Measurements from ENCODE around the gene ADH7.
"Not testable (repeated sequence)": the region's sequence is repeated elsewhere in the genome, so short reads cannot be mapped to it uniquely, and the experiment has no call there.

The ADH7 gene

DNA sequence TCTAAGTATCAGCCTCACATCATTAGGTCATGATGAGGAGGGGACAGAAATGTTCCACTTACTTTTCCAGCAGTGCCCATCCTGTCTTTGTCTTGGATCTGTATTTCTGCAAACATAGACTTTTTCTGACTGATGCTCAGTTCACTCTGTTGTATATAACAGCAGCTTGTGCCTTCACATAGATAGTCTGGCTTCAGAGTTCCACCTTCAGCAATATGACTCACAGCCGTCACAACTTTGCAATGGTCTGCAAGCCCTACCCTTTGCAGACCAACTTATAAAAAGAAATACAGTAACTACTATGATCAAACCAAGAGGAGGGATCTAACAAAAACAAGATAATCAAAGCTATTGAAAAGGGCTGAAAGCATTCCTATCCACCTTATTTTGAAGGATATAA is at the start of gene ADH7:
ADH7 (minus strand) TSS at position 189 of the 400 bp plus-strand sequence; CDS start at position 80, 109 bp downstream.
- FAIRE-seq = no peak

DNA sequence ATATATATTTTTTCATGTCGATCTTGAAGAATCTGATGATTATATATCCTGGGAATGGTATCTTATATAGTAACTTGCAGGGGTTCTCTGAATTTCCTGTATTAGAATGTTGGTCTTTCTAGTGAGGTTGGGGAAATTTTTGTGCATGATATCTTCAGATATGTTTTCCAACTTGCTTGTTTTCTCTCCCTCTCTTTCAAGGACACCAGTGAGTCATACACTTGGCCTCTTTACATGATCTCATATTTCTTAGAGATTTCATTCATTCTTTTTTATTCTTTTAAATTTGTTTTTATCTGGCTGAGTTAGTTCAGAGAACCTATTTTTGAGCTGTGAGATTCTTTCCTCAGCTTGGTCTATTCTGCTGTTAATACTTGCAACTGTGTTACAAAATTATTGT is 48.5 kb upstream of the ADH7 start:
- FAIRE-seq = no peak

DNA sequence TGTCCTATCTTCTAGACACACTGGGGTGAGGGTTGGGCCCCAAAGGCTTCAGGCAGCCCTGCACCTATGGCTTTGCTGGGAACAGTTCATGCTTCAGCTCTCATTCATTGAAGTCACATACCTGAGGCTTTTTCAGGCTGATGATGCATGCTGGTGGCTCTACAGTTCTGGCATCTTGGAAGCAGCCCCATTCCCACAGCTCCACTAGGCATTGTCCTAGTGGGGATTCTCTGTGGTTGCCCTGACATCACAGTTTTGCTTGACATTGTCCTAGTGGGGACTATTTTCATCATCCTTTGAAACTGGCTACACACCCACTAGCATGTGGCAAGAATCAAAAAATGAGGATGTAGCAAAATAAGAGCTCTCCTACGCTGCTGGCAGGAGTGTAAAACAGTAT is 38.0 kb upstream of the ADH7 start:
- no peak for FAIRE-seq

GRCh38 chr4:99471896-99472295 is 36.8 kb upstream of the ADH7 start:
- no peak for FAIRE-seq

GRCh38 chr4:99471349-99471748 is 36.2 kb upstream of the ADH7 start:
- FAIRE-seq = no peak

DNA sequence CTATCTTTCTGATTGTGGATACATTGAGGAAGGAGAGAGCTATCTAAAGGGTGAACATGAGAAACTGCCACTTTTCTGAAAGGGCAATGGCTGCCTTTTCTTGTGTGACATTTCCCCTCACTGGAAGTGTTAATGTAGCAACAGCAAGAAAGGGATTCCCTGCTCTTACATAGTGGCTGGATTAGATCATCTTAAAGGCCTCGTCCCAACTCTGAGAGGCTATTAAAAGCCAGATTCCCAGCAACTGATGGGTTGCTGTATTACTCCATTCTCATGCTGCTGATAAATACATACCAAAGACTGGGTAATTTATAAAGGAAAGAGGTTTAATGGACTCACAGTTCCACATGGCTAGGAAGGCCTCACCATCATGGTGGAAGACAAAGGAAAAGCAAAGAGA is 33.7 kb upstream of the ADH7 start:
- FAIRE-seq = no peak

DNA sequence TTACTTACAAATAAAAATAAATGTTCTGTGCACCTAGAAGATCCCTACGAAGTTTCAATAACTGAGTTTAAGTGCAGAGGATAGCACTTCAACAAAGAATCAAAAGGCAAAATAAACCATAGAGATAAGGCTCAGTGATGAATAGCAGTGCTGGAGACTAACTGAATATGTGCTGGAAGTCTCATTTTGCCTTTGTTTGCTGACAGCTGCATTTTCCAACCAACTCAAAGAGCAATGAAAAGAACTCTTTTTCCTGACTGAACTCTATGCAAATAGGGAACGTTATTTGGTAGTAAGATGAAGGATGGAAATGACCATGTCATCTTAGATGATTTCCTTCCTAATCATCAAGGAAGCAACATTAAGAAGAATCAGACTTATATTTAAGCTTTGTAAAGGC is 32.7 kb upstream of the ADH7 start:
- FAIRE-seq = no peak

- FAIRE-seq = no peak
These were observed 28.4 kb upstream of the ADH7 start for GRCh38 chr4:99463566-99463965.

- FAIRE-seq = peak; percentile 76
These were observed 27.8 kb upstream of the ADH7 start for GRCh38 chr4:99462875-99463464.

- FAIRE-seq = no peak
These were observed 26.7 kb upstream of the ADH7 start for GRCh38 chr4:99461623-99462401.

DNA sequence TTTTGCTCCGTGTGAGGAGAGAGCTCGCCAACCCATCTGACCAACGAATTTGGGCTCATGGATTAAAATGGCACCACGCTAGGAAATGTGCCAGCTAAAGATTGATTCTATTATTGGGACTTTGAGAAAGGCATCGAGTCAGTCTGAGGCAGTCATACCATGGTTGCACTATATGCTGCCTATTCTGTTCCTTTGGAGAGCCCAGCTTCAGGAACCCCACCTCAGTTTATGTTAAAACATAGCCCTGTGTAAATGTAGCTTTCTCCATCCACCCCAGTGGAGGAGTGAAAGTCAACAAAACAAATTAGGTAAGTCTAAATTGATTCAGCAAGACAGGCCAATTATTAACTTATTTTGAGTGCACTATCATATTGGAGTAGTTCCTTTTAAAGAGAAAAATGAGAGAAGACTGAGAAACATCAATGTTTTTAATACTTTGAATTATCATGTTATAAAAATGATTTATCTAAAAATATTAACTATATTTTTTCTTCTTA is 24.5 kb upstream of the ADH7 start:
- no peak for FAIRE-seq

GRCh38 chr4:99458911-99459447 is 23.8 kb upstream of the ADH7 start:
- no peak for FAIRE-seq

DNA sequence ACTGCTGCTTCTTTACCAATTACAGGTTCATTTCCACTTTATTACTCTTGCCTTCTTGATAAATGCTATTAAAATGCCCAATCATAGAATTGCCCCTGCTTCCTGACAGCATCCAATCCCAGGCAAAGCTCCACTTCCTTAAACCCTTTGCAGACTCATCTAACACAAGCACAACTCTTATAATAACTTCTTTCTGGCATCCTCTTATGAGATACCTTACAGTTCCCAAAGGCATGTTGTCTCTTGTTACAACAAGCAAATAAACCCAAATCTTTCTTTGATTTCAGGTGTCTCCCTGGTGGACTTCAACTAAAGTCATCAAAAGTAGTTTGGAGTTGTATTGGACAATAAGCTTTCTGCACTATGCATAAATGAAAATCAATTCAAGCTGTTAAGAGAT is 22.5 kb upstream of the ADH7 start:
- no peak for FAIRE-seq

DNA sequence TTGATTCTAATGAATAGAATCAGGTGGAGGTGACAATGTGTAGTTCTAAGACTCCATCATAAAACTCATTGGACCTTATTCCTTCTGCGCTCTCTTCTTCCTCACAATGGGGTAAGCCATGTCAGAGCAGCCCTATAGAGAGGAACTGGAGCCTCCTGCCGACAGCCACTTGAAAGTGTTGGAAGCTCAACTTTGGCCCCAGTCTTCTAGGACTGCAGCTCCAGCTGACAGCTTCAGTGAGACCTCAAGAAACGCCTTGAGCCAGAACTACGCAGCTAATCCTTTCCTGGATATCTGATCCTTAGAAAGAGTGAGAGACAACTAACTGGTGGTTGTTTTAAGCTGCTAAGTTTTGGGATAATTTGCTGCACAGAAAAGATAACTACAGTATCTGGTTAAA is 22.1 kb upstream of the ADH7 start:
- FAIRE-seq = no peak

DNA sequence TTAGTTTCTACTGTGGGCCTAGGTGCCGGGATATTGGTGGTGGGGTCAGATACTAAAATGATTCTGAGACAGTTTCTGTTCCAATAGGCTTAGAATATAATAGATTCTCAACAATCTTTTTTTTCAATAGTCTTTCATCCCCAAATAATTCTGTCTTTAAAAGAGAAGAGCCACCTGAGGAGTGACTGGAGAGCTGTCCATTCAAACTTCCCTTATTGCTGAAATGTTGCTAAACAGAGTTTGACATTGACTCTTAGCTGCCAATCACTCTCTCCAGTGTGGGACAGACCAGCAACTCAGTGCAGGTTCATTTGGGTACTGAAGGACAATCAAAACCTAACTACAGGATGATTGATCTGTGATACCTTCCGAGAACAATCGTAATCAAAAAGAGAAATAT is 12.4 kb upstream of the ADH7 start:
- no peak for FAIRE-seq

DNA sequence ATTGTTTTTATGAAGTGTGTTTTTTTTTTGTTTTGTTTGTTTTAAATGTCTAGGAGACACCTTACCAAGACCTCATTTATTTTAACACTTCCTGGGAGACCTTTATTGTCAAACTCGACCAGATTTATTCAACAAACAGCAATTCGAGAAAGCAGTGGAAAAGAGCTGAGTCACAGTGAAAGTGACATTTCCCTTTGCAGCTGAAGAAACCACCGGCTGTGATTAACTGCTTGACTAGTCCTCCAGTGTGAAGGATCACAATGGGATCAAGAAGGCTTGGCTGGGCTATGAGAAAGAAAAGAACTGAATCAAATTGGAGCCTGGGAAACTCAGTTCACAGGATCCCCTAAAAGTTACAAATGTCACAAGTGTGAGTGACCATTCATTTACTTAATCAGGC is 11.9 kb upstream of the ADH7 start:
- no peak for FAIRE-seq

DNA sequence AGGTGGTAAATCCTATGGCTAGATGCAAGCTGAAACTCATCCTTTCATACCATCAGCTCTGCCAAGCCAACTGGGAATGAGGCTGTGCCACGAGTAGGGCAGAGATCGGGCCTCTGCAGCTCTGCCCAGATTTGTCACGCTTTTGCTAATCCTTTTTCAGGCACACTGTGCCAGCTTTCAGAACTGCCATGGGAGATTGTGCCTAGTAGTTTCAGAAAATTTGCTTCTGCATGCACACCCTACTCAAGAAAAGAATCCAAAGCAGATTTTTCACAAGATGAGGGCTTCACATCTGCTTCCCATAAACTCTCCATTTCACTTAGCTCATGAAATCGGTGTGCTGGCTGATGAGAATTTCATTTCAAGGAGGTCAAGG is 3.3 kb upstream of the ADH7 start:
- FAIRE-seq = no peak

DNA sequence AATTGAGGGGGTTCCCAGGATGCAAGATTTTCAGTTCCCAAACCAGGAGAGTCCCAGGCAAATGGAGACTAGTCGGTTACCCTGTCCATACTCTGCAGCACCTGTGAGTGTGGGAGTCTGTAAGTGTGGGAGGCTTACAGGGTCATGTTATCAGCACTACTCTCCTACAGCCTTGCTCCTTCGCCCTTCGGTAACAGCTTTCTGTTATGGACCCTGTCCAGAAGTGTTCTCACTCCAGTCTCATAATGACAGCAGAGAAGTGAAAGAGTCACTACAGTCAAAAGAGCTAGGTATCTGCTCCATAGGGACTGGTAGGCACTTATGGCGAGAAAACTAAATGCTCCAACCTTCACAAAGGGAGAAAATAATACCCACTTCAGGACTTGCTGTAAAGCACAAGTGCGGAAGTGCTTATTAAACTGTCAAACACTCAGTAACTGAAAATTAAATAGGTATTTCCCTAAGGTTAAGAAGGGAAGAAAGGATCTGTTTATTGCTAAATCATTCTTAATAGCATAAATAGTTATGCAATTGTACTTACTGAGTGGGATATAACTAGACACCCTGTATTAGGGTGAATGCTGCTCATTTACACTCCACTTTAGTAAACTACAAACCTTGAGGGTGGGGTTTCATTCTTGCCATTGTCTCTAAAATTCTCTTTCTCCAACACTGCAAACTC is 2.7 kb upstream of the ADH7 start:
- FAIRE-seq = no peak

DNA sequence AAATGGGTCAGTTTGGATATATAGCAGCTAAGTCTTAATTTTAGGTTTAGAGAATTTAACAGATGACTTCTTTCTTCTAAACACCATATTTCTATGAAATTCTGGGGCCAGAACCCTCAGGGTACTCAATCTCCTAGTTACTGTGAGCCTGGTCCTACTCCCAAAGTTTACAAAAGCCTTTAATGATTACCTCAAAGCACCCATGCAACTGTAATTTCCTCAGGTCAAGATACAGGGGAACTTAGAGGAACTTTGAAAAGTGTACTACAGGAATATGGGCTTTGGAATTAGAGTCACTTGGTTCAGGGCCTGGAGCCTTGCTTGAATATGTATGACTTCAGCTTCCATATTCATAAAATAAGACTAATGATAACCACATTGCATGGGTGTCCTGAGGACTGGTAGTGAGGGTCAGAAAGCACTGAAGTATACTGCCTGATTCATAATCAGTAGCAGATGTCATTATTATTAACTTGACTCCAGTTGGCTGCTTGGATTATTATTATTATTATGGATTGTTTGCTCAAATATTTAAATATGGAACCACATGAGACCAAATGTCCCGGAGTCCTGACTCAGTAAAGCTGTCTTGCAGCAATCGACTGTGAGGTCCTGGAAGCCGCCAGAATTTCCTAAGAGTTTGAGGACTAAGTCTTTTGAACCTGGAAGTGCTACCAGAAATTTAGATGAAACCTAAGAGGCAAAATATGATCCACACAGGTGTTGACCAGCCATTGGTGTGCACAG is 2.0 kb upstream of the ADH7 start:
- FAIRE-seq = no peak

GRCh38 chr4:99436462-99436861 is 1.3 kb upstream of the ADH7 start:
- FAIRE-seq = no peak

DNA sequence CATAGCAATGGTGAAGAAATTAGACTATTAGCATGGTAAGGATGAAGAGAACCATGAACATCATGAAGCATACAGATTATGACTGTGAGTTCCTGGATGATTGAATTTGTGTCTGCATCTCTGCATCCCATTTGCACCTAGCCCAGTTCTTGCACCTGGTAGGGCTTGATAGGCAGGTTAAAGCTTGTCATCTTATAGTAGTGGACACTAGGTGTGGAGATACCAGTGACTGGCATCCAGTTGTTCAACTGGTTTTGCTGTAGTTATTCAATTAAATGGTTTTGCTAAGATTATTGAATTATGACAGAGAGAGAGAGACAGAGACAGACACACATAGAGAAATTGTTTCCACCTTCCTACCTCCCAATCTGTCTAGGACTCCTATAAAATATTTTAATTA is 5.0 kb downstream of the ADH7 start:
- FAIRE-seq = no peak

- no peak for FAIRE-seq
These were observed 18.0 kb downstream of the ADH7 start for GRCh38 chr4:99417125-99417524.

DNA sequence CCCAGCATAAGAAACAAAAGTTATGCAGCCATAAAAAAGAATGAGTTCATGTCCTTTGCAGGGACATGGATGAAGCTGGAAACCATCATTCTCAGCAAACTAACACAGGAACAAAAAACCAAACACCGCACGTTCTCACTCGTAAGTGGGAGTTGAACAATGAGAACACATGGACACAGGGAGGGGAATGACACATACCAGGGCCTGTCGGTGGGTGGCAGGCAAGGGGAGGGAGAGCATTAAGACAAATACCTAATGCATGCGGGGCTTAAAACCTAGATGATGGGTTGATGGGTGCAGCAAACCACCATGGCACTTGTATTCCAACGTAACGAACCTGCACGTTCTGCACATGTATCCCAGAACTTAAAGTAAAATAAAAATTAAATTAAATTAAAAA is 19.4 kb downstream of the ADH7 start:
- not testable (repeated sequence) for FAIRE-seq

Data from TTC549 (cell line).